HG03469 (cell line): ENCODE data around the gene KCNJ10.

Source experiments
- ATAC-seq: cut with Tn5 transposase; IDR thresholded peaks from one replicate; pipeline ENCODE4 v1.9.1; 2021; ENCODE audit warnings: mild to moderate bottlenecking, moderate library complexity, moderate number of reproducible peaks; ENCODE audit not compliant: unreplicated experiment

Gene KCNJ10

DNA sequence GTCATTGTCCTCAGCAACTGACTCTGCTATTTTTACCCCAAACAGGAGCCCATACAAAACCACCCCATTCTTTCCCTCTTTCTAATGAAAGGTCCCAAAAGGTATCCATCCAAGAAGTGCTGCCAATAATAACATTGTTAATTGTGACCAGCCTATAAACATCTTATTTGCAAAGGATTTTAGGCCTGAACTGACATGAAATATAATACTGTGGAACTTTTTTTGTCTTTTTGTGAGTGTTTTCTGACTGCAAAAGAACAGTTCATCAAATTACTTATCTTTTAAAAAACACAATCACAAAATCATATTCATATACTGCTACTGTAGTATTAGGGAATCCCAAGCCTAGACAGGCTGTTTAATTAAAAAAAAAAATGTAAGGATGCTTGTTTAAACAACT is 41.5 kb downstream of the KCNJ10 start:
- ATAC-seq = no peak

- ATAC-seq = no peak
Observed at GRCh38 chr1:160025314-160025713, 44.6 kb downstream of the KCNJ10 start.

GRCh38 chr1:160024195-160024905 is 45.6 kb downstream of the KCNJ10 start:
- ATAC-seq = no peak

DNA sequence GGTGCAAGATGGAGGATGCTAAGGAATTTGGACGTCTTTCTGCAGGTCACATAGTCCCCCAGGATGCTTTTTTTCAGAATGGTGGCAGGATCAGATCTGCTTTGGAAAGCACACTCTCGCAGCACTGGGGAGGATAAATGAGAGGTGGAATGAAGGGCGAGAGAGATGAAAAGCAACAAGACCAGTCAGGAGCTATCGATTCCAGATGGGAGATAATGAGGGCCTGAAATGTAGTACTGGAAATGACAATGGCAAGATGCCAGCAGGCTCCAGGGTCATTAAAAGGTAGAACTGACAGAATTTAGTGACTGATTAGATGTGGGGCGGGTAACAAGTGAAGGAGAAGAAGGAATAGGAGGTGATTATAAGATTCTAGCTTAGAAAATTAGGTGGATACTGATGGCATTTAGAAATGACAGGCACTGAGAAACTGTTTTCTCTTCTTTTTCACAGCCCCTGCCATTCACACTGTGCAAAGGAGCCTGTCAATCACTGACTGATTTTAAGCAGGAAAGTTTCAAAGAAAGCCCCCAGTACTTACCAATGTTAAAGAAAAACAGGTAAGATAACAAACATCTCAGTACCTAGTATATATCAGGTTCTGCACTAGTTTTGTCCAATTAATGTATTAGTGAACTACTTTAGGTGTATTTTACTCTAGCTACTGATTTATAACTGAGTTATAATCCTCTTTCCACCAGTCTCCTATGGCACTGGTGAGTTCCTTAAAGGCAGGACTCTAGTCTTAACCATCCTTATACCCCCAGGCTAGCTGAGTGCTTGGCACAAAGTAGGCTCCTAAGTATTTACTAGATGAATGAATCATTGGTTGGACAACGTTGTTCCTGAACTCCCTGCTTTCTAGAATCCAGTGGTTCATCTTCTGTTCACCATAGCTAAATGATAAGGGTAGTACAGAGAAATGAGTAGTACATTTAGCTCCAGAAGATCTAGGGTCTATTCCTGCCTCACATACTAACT is 47.3 kb downstream of the KCNJ10 start:
- no peak for ATAC-seq

- no peak for ATAC-seq
Observed at GRCh38 chr1:160021376-160022074, 48.4 kb downstream of the KCNJ10 start.

GRCh38 chr1:160020196-160020595 is 49.8 kb downstream of the KCNJ10 start:
- ATAC-seq = no peak

DNA sequence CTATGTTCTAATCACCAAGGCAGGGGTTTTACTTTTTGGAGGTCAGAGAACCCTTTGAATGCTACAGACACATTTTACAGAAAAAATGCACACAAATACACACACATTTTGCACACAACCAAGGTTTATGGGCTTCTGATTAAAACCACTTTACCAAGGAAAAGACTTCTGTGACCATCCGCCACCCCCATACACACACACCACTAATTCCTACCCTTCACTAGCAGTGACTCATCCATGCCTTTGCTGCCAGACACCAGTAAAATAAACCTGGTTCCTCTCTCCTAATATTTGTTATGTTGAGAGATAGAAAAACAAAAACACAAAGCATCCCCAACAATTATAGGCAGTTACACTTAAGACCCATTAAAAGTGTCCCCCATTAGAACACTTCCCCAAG is 51.1 kb downstream of the KCNJ10 start:
- ATAC-seq = no peak

DNA sequence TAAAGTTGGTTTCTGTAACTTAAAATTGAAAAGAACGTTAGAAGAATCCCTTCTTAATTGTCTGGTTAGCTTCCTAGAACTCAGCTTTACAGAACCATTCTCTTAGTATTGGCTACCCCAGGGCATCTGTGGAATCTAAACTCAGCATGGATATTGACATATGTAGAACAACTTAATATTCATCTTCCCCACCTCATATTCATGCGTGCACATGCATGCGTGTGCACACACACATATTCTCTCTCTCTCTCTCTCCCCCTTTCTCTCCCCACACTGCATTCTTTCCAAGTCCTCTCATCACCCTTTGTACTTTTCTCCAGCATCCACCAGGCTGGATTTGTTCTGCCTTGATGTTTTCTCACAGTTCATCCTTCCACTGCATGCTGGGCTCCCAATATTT is 51.6 kb downstream of the KCNJ10 start:
- ATAC-seq = no peak

- ATAC-seq = no peak
Observed at GRCh38 chr1:160017592-160017991, 52.4 kb downstream of the KCNJ10 start.

DNA sequence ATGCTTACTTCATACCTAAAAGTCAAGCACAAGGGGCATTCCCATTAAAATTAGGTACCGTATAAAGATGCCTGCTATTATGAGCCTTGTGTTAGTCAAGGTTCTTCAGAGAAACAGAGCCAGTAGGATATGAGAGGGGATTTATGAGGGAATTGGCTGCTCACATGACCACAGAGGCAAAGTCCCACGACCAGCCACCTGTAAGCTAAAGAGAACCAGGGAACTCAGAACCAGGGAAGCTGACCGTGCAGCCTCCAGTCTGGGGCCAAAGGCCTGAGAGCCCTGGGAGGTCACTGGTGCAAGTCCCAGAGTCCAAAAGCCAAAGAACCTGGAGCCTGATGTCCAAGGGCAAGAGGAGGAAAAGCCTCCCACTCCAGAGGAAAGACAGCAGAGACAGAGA is 58.2 kb downstream of the KCNJ10 start:
- ATAC-seq = no peak

DNA sequence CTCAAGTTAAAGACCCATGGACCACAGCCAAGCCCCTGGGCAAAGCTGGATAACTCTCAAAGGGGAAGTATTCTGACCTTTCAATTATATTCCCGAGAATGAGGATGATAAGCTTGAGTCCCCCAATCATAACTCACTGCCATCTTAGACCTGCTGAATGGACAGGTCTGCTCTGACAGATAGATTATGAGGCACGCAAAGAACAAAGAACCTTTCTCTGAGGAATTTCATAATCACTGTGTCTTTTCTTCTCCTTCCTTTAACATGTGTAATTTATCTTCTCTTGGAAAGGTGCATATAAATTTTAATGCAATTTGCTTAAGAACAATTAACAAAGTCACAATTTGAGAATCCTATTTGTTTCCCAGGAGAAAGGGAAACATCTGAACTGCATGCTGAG is 60.2 kb downstream of the KCNJ10 start:
- ATAC-seq = no peak

DNA sequence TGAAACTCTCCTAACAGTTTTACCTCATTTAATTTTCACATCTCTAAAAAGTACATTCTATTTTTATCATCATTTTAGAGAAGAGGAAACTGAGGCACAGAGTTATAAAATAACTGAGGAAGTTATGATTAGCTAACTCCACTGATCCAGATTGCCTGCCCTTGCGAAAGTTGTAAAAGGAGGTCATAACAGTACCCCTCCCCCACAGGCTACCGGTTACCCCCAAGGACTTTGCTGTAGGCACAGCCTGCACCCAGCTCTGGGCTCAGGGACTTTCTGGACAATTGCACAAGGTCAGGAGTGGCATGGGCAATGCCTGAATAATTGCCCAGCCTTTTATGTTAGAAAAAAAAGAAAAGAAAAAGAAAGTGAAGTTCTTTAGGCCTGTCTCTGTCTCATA is 60.9 kb downstream of the KCNJ10 start:
- no peak for ATAC-seq

GRCh38 chr1:160007577-160008200 is 62.3 kb downstream of the KCNJ10 start:
- ATAC-seq = no peak

GRCh38 chr1:160006312-160006940 is 63.5 kb downstream of the KCNJ10 start:
- no peak for ATAC-seq

- no peak for ATAC-seq
Observed at GRCh38 chr1:160005070-160005469, 64.9 kb downstream of the KCNJ10 start.

DNA sequence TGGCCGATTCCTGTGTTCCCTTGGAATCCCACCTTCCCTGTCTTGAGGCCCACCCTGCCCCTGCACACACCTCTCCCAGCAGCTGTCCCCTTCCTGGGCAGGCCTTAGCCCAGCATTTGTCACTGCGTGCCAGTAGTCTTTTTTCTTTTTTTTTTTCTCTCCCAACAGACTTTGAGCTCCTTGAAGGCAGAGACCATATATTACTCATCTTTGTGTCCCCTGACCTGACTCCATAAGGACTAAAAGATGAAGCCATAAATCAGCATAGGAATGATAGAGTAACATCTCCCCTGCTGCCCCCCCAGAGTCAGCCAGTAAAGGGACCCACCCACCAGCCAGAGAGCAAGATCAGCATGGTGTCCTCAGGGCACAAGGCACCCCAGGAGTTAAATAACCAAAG is 65.5 kb downstream of the KCNJ10 start:
- ATAC-seq = no peak

DNA sequence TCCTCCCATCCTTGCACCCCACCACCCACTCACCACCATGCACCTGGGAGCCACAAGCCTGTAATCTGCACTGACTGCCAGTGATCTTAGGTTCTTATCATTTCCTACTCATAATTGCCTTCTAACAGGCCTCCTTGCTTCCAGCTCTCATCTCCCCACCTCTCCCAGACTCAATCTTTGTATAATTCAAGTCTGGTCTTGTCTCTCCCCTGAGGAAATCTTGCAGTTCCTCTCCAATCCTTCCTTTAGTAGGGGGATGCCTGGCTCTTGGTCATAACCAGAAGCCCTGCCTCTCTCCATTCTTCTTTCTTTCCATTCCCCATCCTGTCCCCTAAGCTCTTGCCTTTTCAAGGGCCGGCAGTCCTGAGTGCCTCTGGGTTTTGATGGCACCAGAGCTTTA is 66.0 kb downstream of the KCNJ10 start:
- no peak for ATAC-seq

GRCh38 chr1:160001440-160001839 is 68.5 kb downstream of the KCNJ10 start:
- no peak for ATAC-seq

- no peak for ATAC-seq
Observed at GRCh38 chr1:159999204-159999603, 70.8 kb downstream of the KCNJ10 start.

DNA sequence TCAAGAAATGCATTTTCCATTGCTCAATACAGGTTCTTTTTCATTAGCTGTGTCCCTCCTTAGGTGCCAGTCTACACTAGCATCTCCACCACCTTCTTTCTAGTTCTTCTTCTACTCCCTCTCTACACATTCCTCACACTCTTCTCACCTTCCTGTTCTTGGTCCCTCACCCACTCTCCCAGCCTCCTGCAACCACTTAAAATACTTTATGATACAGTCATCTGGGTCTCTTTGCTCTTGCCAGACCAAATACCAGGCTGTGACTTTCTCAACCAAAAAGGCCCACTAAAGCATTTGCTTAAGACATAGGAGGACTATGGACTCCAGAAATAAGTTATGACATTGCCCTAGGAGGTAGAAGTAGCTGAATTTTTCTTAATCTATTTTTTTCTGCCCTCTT is 73.3 kb downstream of the KCNJ10 start:
- no peak for ATAC-seq

DNA sequence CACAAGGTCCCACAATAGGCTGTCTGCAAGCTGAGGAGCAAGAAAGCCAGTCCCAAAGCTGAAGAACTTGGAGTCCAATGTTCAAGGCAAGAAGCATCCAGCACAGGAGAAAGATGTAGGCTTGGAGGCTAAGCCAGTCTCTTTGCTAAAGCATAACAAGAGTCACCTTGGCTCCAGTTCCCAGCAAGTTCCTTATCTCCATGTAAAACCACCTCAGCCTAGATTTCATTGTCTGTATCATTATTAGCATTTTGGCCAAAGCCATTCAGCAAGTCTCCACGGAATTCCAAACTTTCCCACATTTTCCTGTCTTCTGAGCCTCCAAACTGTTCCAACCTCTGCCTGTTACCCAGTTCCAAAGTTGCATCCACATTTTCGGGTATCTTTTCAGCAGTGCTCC is 75.1 kb downstream of the KCNJ10 start:
- ATAC-seq = no peak
